IMR-90 (cell line): ENCODE results near the gene DCDC2. TPM values are rescaled to one million over a fixed set of nuclear protein-coding genes. Genes with fewer than 3 reads are reported as not detected.

Source experiments
- ATAC-seq: fragments of 200-7000 bp; cut with Tn5 transposase; 2 replicates; pipeline ENCODE4 v1.9.1; 2020; ENCODE audit warnings: low read depth, mild to moderate bottlenecking, moderate library complexity
- BruUV-seq: library from RNA; stranded (reverse); fragments of 400-500 nt; replicated peaks from 2 replicates; lab custom pipeline; 2021; lab: Mats Ljungman, UMichigan
- CTCF ChIA-PET: fragments of 300-600 bp; formaldehyde crosslinking; extraction: SDS; loops from one replicate; lab custom pipeline; 2021; ENCODE audit warnings: antibody characterized with exemption; lab: Yijun Ruan, JAX
- POLR2A ChIA-PET: fragments of 300-600 bp; sonication (Branson Sonifier 250); formaldehyde crosslinking; loops from one replicate; lab custom pipeline; 2022; ENCODE audit warnings: antibody characterized with exemption; ENCODE audit not compliant: unreplicated experiment; lab: Charles Lee
- DNase-seq: peaks from one replicate; pipeline ENCODE4 v3.0.0; 2013
- H2AFZ ChIP-seq: replicated peaks from 2 replicates; pipeline ENCODE3; 2013; ENCODE audit warnings: low read length, mild to moderate bottlenecking; ENCODE audit not compliant: poor library complexity
- H2AK5ac ChIP-seq: 2 replicates; pipeline ENCODE4 v1.6.1; 2013; ENCODE audit warnings: low read depth, low read length, inconsistent platforms
- H2AK9ac ChIP-seq: replicated peaks from 2 replicates; pipeline ENCODE3; 2013; ENCODE audit warnings: mild to moderate bottlenecking, low read depth, low read length, moderate library complexity; ENCODE audit not compliant: poor library complexity
- H2BK120ac ChIP-seq: 2 replicates; pipeline ENCODE4 v1.6.1; 2013; ENCODE audit warnings: low read depth, low read length, inconsistent platforms
- H2BK15ac ChIP-seq: 3 replicates; pipeline ENCODE4 v1.6.1; 2013; ENCODE audit warnings: low read depth, low read length, inconsistent platforms
- H2BK20ac ChIP-seq: 2 replicates; pipeline ENCODE4 v1.6.1; 2013; ENCODE audit warnings: low read depth, mild to moderate bottlenecking, inconsistent platforms, low read length, moderate library complexity
- H2BK5ac ChIP-seq: 2 replicates; pipeline ENCODE4 v1.6.1; 2013; ENCODE audit warnings: mild to moderate bottlenecking, low read depth, low read length, inconsistent platforms; ENCODE audit not compliant: poor library complexity, severe bottlenecking
- H3K14ac ChIP-seq: replicated peaks from 2 replicates; pipeline ENCODE4 v1.6.1; 2013; ENCODE audit warnings: low read depth, low read length, inconsistent platforms
- H3K18ac ChIP-seq: 2 replicates; pipeline ENCODE4 v1.6.1; 2013; ENCODE audit warnings: low read depth, low read length, control low read depth
- H3K23ac ChIP-seq: 2 replicates; pipeline ENCODE4 v1.6.1; 2013; ENCODE audit warnings: low read depth, low read length, inconsistent platforms
- H3K27ac ChIP-seq: 2 replicates; pipeline ENCODE4 v1.5.1; 2013; ENCODE audit warnings: mild to moderate bottlenecking, control low read depth, low read length; ENCODE audit not compliant: insufficient read depth
- H3K27me3 ChIP-seq: 2 replicates; pipeline ENCODE4 v1.6.1; 2013; ENCODE audit warnings: low read length; ENCODE audit not compliant: control insufficient read depth, insufficient read depth
- H3K36me3 ChIP-seq: 2 replicates; pipeline ENCODE4 v1.6.1; 2013; ENCODE audit warnings: low read length, mixed read lengths; ENCODE audit not compliant: control insufficient read depth, insufficient read depth
- H3K4ac ChIP-seq: 2 replicates; pipeline ENCODE4 v1.6.1; 2013; ENCODE audit warnings: low read depth, low read length, inconsistent platforms
- H3K4me1 ChIP-seq: 2 replicates; pipeline ENCODE4 v1.6.1; 2013; ENCODE audit warnings: low read length, mixed read lengths; ENCODE audit not compliant: control insufficient read depth, insufficient read depth
- H3K4me2 ChIP-seq: 2 replicates; pipeline ENCODE4 v1.6.1; 2013; ENCODE audit warnings: low read depth, mild to moderate bottlenecking, control low read depth, low read length, moderate library complexity
- H3K4me3 ChIP-seq: 2 replicates; pipeline ENCODE4 v1.5.1; 2013; ENCODE audit warnings: low read depth, mild to moderate bottlenecking, control low read depth, low read length, moderate library complexity; ENCODE audit not compliant: insufficient read depth
- H3K56ac ChIP-seq: 2 replicates; pipeline ENCODE4 v1.6.1; 2013; ENCODE audit warnings: low read length, inconsistent platforms; ENCODE audit not compliant: insufficient read depth; ENCODE audit errors: extremely low read depth
- H3K79me1 ChIP-seq, 2 experiments: 2 replicates each; pipeline ENCODE4 v1.6.1; 2013; ENCODE audit warnings: low read length in 2 of 2, inconsistent platforms in 1 of 2, low read depth in 1 of 2
- H3K9ac ChIP-seq: 2 replicates; pipeline ENCODE4 v1.6.1; 2013; ENCODE audit warnings: low read depth, low read length, control low read depth
- H3K9me1 ChIP-seq: 2 replicates; pipeline ENCODE4 v1.6.1; 2013; ENCODE audit warnings: low read length, inconsistent platforms; ENCODE audit not compliant: insufficient read depth
- H3K9me3 ChIP-seq: 2 replicates; pipeline ENCODE4 v1.6.1; 2013; ENCODE audit warnings: low read length; ENCODE audit not compliant: control insufficient read depth, insufficient read depth
- H4K20me1 ChIP-seq: 2 replicates; pipeline ENCODE4 v1.6.1; 2013; ENCODE audit warnings: low read length, inconsistent platforms; ENCODE audit not compliant: insufficient read depth
- H4K5ac ChIP-seq: 2 replicates; pipeline ENCODE4 v1.6.1; 2013; ENCODE audit warnings: mild to moderate bottlenecking, low read depth, low read length, control low read depth
- H4K8ac ChIP-seq, 2 experiments: 2 replicates each; pipeline ENCODE4 v1.6.1; 2013; ENCODE audit warnings: low read depth in 2 of 2, low read length in 2 of 2, control low read depth in 1 of 2, inconsistent platforms in 1 of 2
- H4K91ac ChIP-seq: 2 replicates; pipeline ENCODE4 v1.6.1; 2013; ENCODE audit warnings: low read depth, low read length, inconsistent platforms; ENCODE audit not compliant: insufficient read depth
- BHLHE40 ChIP-seq: fragments of 150-350 bp; IDR thresholded peaks from 2 replicates; pipeline ENCODE4 v1.6.1; 2016; ENCODE audit warnings: mild to moderate bottlenecking, low read depth, low read length
- CEBPB ChIP-seq: IDR thresholded peaks from 2 replicates; pipeline ENCODE4 v1.6.1; 2012; ENCODE audit warnings: low read depth, low read length, improper control_type of control experiment
- CHD1 ChIP-seq: IDR thresholded peaks from 2 replicates; pipeline ENCODE4 v1.6.1; 2012; ENCODE audit warnings: low read depth, low read length, improper control_type of control experiment
- NFE2L2 ChIP-seq: fragments of 150-350 bp; IDR thresholded peaks from 2 replicates; pipeline ENCODE4 v1.6.1; 2016; ENCODE audit warnings: low read depth, mild to moderate bottlenecking, low read length
- RAD21 ChIP-seq: IDR thresholded peaks from 2 replicates; pipeline ENCODE4 v1.6.1; 2012; ENCODE audit warnings: low read length, improper control_type of control experiment
- RCOR1 ChIP-seq: IDR thresholded peaks from 2 replicates; pipeline ENCODE4 v1.6.1; 2012; ENCODE audit warnings: mild to moderate bottlenecking, low read length, improper control_type of control experiment; ENCODE audit not compliant: insufficient replicate concordance
- dilution Hi-C: fragments of 300-500 bp; cut with HindIII; formaldehyde crosslinking; loops from one replicate; pipeline ENCODE4 v1.14.3; 2018; ENCODE audit warnings: low sequenced_read_pairs; ENCODE audit not compliant: unreplicated experiment
- in situ Hi-C: fragments of 300-500 bp; cut with MboI; formaldehyde crosslinking; loops from 3 replicates; pipeline ENCODE4 v1.14.3; 2019; ENCODE audit warnings: low sequenced_read_pairs, inconsistent platforms, mixed read lengths
- intact Hi-C: fragments of 100-400 bp; cut with micrococcal nuclease; formaldehyde crosslinking; loops from 2 replicates; pipeline ENCODE4 v1.10.0; 2022
- polyA plus RNA-seq, 3 experiments: library from polyadenylated mRNA; depleted of rRNA; stranded (reverse); fragments of >200 nt; gene quantifications; 2 replicates each; pipeline ENCODE4 v1.2.3, GENCODE V29; 2012; ENCODE audit warnings: low replicate concordance in 1 of 3
- total RNA-seq: library from RNA; depleted of rRNA; stranded (reverse); fragments of >200 nt; gene quantifications from 2 replicates; pipeline ENCODE4 v1.2.3, GENCODE V29; 2012
- TF ChIP-seq, protein P1 (sequence below): conservative IDR thresholded peaks from 2 replicates; pipeline ENCODE4 v1.5.1; 2012; ENCODE audit warnings: mild to moderate bottlenecking, low read depth, low read length, improper control_type of control experiment
- TF ChIP-seq, protein P2 (sequence below): fragments of 150-350 bp; IDR thresholded peaks from 2 replicates; pipeline ENCODE4 v1.6.1; 2017; ENCODE audit warnings: mild to moderate bottlenecking, antibody characterized with exemption, low read length, low read depth

Gene DCDC2
- total and polyA plus RNA-seq, 2 of the 4 experiments (the other 2 are of a cell fraction), result not detected

DNA sequence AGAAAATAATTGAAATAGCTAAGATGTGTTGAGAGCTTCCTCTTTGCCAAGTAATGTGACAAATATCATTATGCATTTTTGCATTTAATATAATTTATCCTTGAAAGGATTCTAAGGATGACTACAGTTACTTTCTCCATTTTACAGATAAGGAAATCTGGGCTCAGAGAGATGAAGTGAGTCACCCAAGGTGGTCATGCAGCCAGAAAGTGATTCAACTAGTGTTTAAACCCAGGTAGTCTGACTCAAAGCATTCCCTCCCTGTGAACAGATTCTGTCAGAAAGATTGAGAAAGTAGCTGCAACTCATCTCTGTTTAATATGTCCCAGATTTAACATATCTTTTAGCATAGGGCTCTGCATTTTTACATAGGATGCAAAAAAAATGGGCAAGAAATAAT lies 203.7 kb downstream of the DCDC2 start:
- Histone ChIP-seq H3K9ac (no peak overlapping the region), H2AK9ac (no peak overlapping the region), H3K9me1 (no peaks in the 10 kb centered on the region), H4K20me1 (no peaks in the 10 kb centered on the region), H3K79me1 (no peaks in the 10 kb centered on the region), H3K4me2 (no peak overlapping the region), H3K4me3 (no peak overlapping the region), H4K5ac (no peak overlapping the region), H3K56ac (no peak overlapping the region), H2BK5ac (no peak overlapping the region), H3K9me3 (peaks cover 12% of the 10 kb centered on the region; the same call in 1 of the 2 replicates), H2BK15ac (no peak overlapping the region), H3K27ac (no peak overlapping the region), H2BK120ac (no peak overlapping the region), H3K23ac (no peak overlapping the region), H2AK5ac (no peak overlapping the region), H3K18ac (no peak overlapping the region), H3K36me3 (no peaks in the 10 kb centered on the region), H2AFZ (no peak overlapping the region), H4K8ac (no peak overlapping the region), H4K91ac (no peak overlapping the region), H3K27me3 (no peaks in the 10 kb centered on the region), H3K14ac (no peak overlapping the region), H2BK20ac (no peak overlapping the region), H3K4ac (no peak overlapping the region), H3K4me1 (no peaks in the 10 kb centered on the region)
- dilution Hi-C loops (no loop called here), intact Hi-C loops (no loop called here), in situ Hi-C loops (no loop called here)
- no TSS peak for BruUV-seq
- no peak for DNase-seq
- TF ChIP-seq, protein P1, sequence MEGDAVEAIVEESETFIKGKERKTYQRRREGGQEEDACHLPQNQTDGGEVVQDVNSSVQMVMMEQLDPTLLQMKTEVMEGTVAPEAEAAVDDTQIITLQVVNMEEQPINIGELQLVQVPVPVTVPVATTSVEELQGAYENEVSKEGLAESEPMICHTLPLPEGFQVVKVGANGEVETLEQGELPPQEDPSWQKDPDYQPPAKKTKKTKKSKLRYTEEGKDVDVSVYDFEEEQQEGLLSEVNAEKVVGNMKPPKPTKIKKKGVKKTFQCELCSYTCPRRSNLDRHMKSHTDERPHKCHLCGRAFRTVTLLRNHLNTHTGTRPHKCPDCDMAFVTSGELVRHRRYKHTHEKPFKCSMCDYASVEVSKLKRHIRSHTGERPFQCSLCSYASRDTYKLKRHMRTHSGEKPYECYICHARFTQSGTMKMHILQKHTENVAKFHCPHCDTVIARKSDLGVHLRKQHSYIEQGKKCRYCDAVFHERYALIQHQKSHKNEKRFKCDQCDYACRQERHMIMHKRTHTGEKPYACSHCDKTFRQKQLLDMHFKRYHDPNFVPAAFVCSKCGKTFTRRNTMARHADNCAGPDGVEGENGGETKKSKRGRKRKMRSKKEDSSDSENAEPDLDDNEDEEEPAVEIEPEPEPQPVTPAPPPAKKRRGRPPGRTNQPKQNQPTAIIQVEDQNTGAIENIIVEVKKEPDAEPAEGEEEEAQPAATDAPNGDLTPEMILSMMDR, result no peak
- TF ChIP-seq RCOR1 (no peak), RAD21 (no peak), CHD1 (no peak), BHLHE40 (no peak), NFE2L2 (no peak), CEBPB (no peak)
- TF ChIP-seq, protein P2, sequence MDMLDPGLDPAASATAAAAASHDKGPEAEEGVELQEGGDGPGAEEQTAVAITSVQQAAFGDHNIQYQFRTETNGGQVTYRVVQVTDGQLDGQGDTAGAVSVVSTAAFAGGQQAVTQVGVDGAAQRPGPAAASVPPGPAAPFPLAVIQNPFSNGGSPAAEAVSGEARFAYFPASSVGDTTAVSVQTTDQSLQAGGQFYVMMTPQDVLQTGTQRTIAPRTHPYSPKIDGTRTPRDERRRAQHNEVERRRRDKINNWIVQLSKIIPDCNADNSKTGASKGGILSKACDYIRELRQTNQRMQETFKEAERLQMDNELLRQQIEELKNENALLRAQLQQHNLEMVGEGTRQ, result no peak
- ChIA-PET CTCF (no interaction called here), POLR2A (no interaction called here)
- ATAC-seq, result no peak
